NB4 (cell line): Measurements from ENCODE around the gene ATG3.

Experiments
- DNase-seq: peaks from one replicate; pipeline ENCODE4 v3.0.0; 2010; ENCODE audit warnings: low read depth
- H3K4me3 ChIP-seq: one replicate; pipeline ENCODE4 v1.5.1; 2011; ENCODE audit warnings: mild to moderate bottlenecking, low read depth, low read length, moderate library complexity
- CTCF ChIP-seq: IDR thresholded peaks from one replicate; pipeline ENCODE4 v1.5.1; 2012; ENCODE audit warnings: low read depth, low read length
- MAX ChIP-seq: IDR thresholded peaks from 2 replicates; pipeline ENCODE4 v1.6.1; 2011; ENCODE audit warnings: low read depth, low read length
- MYC ChIP-seq: IDR thresholded peaks from 2 replicates; pipeline ENCODE4 v1.6.1; 2011; ENCODE audit warnings: low read depth, low read length
- POLR2A ChIP-seq: IDR thresholded peaks from 2 replicates; pipeline ENCODE4 v1.6.1; 2011; ENCODE audit warnings: mild to moderate bottlenecking; ENCODE audit not compliant: insufficient read length; ENCODE audit errors: extremely low read depth

Gene ATG3

GRCh38 chr3:112602217-112602838 lies 40.6 kb upstream of the ATG3 start:
- no peak for DNase-seq
- TF ChIP-seq POLR2A: no peak
- TF ChIP-seq MYC: no peak
- no peak for TF ChIP-seq CTCF
- no peak for TF ChIP-seq MAX

GRCh38 chr3:112598731-112599130 lies 37.0 kb upstream of the ATG3 start:
- no peak overlapping the region for H3K4me3 ChIP-seq
- TF ChIP-seq POLR2A (no peak), MAX (no peak), CTCF (no peak), MYC (no peak)
- no peak for DNase-seq

More at GRCh38 chr3:112602217-112602838, 40.6 kb upstream of the ATG3 start:
- no peak overlapping the region for H3K4me3 ChIP-seq

- no peak for TF ChIP-seq MYC
- no peak for TF ChIP-seq CTCF
- TF ChIP-seq MAX: no peak
- TF ChIP-seq POLR2A: no peak
Observed at GRCh38 chr3:112597945-112598344, 36.2 kb upstream of the ATG3 start.

GRCh38 chr3:112594856-112595255 lies 33.1 kb upstream of the ATG3 start:
- TF ChIP-seq CTCF (no peak), POLR2A (no peak), MAX (no peak), MYC (no peak)
- H3K4me3 ChIP-seq: no peak overlapping the region
- DNase-seq: no peak

More at GRCh38 chr3:112597945-112598344, 36.2 kb upstream of the ATG3 start:
- H3K4me3 ChIP-seq: no peak overlapping the region
- no peak for DNase-seq

GRCh38 chr3:112593258-112593657 lies 31.5 kb upstream of the ATG3 start:
- TF ChIP-seq MAX (no peak), MYC (no peak), POLR2A (no peak), CTCF (no peak)
- no peak overlapping the region for H3K4me3 ChIP-seq
- no peak for DNase-seq

- H3K4me3 ChIP-seq: no peak overlapping the region
- no peak for TF ChIP-seq POLR2A
- DNase-seq: peak; percentile 25
Observed at GRCh38 chr3:112587336-112587735, 25.6 kb upstream of the ATG3 start.
